ENCODE data around the gene TTC21B.
"Not testable (repeated sequence)": the region's sequence is repeated elsewhere in the genome, so short reads cannot be mapped to it uniquely, and the experiment has no call there.

Gene TTC21B

DNA sequence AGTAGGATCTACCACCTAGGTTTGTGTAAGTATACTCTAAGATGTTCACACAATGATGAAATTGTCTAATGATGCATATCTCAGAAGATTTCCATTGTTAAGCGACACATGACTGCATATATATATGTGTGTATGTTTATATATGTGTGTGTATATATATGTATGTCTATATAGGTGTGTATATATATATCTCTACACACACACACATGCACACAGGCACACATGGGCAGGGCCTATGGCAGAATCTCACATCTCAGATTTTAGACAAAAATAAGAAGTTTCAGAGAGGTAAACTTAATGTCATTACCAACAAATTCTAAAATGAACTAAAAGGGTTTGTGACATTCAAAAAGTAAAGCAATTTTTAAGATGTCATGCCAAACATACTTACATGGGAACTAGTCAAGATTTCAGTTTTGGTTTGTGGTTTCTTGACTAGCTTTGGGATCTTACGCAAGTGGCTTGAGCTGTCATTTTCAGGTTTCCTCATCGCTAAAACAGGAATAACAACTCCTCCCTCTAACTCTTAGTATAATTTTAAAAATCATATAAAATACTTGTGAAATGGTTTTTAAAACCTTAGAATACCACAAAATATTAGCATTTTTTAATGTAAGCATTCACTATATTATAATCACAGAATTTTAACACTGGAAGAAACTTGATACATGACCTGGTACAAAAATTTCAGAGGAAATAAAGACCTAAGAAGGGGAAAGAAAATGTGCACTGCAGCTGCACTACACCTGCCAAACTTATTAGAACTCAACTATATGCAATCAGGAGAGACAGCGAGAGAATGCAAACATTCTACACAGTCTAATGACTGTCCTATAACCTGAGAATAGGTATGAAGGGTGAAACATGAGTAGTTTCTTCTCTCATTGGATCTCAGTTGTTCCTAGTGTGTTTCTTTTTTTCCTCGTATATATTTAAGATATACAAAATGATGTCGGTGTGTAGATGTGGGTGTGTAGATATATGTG, 75.7 kb downstream of the TTC21B start:
- no peak for DNase-seq

DNA sequence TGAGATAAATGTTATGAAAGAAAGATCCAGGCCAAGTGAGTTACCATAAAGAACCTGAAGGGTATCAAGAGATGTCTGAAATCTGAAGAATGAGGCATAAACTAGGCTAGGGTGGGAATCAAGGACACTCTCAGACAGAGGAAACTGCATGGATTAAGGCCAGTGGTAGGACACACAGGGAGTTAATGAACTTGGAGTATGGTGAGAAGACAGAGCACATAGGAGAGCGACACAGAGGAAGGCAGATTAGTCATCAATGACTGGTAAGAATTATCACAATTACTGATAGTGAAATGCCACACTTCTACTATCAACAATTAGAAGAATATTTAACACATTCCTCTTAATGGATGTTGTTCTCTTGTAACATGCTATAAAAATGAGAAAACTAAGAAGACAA, 76.9 kb downstream of the TTC21B start:
- DNase-seq: no peak

DNA sequence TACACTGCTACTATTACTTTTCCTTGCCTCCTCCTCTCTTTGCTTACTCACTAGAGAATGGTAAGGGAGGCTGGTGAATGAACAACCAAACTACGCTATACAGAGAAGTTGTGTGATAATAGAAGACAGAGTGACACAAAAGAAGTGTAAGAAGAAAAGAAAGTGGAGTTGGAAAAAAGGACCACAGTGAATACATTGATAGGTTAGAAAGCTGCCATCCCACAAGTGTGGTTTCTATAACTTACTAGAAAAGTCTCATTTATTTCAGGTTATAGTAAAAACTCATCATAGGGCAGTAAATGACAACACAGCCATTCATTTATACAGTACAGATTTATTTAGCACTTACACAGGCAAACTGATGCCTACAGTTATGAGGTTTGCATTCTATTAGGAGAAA, 77.3 kb downstream of the TTC21B start:
- DNase-seq: no peak

DNA sequence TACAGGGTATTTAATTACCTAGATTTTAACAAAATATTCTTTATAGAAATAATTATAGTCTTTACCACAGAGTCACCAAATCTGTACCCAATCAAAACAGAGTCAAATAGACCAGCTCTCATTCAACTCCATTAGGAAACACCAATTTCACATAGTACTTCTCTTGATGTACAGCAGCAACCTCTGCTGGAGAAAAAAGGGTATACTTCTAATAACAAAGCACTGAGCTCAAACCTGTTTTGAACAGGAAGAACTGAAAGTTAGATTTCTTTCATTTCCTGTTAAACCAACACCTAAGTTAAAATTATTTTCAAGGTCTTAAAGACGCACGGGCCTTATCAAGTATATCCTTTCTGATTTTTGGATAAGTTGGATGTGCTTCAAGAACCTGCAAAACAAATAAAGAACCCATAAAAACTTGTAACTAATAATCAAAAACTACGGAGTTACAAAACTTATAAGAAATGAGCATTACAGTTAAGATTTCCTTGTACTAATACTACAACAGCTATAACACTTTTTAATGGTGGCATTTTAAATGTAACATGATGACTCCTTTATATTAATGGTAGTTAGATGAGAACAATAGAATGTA, 79.0 kb downstream of the TTC21B start:
- no peak for DNase-seq

DNA sequence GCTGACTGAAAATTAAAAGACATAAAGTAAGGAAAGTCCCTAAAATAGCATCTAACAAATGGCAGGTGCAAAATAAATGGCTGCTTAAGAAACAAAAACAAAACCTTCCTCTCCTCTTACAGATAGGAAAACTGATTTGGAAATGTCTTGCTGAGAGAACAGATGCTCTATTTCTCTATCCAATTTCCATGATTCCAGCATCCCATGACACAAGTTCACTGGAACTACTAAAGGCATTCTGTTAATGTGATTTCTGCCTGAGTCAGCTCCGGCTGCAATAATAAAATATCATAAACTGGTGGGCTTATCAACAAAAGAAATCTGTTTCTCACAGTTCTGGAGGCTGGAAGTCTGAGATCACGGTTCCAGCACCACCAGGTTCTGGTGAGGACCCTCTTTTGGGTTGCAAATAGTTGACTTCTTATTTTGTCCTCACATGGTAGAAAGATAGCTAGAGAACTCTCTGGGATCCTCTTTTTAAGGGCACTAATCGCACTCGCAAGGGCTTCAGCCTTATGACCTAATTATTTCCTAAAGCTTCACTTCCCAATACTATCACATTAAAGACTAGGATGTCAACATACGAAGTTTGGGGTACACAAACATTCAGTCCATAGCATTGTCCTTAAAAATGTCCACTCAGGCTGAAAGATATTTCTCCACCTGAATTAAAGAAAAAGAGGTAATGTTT, 81.3 kb downstream of the TTC21B start:
- no peak for DNase-seq

DNA sequence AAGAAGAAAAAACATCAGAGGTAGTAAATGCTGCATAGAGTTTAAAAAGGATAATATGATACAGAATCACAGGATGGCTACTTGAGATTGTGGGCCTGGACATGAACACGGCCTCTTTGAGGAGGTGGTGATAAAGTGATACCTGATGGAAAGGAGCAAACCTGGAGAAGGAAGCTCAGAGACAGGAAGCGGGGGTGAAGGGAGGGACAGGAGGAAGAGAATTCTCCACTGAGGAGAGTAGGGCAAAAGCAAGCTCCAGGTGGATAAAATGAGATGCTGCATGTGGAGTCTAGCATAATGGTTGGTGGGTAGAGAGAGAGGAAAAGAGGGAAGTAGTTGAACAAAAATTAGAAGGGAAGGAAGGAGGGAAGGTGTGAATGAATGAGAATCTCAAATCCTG, 82.6 kb downstream of the TTC21B start:
- no peak for DNase-seq

DNA sequence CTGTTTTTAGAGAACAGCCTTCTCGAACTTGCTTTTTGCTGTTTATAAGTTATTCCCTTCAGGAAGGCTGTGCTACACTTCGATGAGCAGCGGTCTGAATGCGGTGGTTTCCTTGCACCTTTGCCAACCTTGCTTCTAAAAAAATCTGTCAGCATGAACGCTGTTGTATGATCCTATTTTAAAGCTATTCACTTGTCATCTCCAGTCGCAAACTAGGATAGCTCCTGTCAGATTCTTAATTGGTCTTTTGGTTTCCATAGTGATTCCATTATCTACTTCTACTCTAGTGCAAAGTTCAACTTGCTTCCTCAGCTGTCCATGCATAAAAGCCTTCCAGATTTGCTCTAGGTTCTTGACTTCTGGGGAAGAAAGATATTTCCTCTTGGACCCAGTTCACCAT, 83.2 kb downstream of the TTC21B start:
- no peak for DNase-seq

DNA sequence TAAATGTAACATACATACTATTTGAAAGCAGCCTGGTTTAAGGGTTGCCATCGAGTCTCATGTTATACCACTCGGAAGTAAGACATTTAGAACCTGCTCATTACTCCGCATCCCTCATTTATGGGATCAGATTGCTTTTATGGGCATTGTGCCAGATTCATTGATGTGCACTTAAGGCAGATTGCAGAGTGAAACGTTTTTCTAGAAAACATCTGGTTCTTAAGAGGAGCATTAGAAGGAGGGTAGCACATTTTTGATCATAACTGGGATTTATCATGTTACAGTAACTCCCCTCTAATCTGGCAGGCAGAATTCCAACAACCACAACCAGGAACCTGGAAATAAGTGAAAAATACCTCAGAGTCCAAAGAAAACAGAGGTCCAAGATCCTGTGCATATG, 85.4 kb downstream of the TTC21B start:
- DNase-seq: no peak

DNA sequence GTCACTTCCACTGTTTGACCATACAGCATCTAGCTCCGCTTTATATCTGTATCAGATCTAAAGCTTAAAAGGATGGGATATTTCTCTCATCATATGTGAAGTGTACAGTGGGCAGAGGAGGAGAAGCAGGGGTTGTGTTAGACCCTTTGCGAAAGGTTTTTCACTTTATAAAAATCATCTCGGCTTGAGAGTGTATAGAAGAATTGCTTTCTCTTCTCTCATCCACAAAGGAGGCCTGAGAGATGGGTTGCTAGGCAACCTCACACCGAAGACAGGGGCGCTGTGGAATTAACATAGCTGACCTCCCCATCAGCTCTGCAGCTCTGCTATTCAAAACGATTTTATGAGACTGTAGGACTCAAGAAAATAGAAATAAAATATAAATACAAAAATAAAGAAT, 89.3 kb downstream of the TTC21B start:
- no peak for DNase-seq

DNA sequence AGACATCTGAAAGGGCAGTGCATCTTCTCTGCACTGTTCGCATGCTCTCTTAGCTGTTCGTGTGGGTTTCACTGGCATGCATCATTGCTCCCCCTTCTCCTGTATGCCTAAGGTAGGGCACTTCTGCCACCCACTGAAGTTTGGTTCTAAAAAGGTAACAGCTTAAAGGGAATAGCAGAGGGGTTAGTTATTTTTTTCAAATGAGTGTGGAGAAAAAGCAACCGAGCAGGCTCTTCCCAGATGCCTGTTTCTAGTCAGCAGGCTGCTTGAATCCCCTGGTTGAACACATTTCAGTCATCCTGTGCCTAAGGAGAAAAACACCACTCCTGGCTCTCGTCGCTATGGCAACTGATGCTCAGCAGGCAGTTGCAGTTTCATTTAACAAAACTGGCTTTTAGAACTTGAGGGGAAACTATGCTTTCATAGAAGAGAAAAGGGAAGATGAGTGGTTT, 89.7 kb downstream of the TTC21B start:
- no peak for DNase-seq

DNA sequence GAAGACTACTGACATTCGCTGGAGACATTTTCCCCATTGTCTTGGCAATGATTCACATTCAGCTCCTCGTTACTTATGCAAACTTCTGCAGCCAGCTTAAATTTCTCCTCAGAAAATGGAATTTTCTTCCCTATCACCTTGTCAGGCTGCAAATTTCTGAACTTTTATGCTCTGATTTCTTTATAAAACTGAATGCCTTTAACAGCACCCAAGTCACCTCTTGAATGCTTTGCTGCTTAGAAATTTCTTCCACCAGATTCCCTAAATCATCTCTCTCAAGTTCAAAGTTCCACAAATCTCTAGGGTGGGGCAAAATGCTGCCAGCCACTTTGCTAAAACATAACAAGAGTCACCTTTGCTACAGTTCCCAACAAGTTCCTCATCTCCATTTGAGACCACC, 92.5 kb downstream of the TTC21B start:
- not testable (repeated sequence) for DNase-seq

DNA sequence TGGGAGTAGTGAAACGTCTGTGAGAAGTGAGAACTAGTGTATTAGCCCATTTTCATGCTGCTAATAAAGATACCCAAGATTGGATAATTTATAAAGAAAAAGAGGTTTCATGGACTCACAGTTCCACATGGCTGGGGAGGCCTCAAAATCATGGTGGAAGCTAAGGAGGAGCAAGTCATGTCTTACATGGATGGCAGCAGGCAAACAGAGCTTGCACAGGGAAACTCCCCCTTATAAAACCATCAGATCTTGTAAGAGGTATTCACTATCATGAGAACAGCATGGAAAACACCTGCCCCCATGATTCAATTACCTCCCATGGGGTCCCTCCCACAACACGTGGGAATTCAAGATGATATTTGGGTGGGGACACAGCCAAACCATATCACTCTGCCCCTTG, 93.9 kb downstream of the TTC21B start:
- DNase-seq: not testable (repeated sequence)

DNA sequence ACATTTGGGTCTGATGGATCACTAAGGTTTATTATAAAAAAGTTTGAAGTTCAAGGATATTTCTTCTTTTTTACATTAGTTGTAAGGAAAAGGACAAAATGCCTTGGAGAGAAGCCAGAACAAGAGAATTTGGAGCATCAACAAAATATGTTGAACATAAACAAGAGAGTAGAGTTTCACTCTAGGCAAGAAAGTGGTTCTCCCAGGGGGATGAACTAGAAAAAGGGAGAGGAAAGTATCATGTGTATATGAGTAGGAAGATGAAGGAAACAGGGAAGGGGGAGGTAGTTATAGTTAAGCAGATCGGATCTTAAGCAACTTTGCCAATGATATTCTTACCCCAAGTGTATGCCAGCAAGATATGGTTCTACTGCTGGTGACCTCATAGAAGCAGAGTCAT, 95.7 kb downstream of the TTC21B start:
- DNase-seq: no peak

DNA sequence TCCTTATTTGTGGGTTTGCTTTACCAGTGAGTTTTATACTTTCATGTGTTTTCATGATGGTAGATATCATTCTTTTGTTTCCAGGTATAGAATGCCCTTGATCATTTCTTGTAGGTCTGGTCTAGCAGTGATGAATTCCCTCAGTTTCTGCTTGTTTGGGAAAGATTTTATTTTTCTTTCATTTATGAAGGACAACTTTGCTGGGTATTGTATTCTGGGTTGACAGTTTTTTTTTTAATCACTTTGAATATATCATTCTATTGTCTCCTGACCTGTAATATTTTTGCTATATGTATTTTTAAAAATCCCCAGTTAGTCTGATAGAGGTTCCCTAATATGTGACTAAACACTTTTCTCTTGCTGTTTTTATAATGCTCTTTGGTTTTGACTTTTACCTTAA, 101.2 kb downstream of the TTC21B start:
- DNase-seq: no peak

DNA sequence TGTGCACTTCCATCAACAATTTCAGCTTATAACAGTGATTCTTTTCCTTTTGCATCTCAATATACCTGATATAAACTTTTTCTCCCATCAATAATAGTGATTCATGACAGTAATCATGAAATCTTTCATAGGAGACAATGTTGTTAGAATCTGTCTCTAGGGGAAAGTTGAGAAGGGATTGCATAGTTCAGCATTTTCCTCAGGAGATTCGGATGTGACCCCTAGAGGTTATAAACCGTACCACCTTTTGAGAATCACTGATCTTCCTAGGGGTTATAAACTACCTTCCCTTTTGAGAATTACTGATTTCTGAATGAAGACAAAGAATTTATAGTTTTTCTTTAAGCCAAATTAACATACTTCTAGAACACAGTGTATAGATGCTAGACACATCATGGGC, 106.6 kb downstream of the TTC21B start:
- DNase-seq: no peak

DNA sequence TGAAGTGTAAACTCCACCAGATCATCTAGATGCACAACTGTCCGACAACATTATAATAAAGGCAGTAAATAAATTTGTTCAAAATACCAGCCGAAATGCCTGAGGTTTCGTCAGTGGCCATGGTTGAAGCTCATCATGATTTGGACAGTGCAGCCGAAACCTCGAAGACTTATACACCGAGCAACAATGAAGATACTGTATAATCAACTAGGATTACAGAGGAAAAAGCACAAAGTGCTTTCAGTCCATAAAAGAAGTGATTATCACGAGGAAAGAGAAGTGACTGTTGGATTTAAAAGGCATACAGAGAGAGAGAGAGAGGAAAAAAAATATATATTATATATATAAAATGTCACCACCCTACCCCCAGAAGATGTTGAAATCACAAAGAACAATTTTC, 107.5 kb downstream of the TTC21B start:
- no peak for DNase-seq

DNA sequence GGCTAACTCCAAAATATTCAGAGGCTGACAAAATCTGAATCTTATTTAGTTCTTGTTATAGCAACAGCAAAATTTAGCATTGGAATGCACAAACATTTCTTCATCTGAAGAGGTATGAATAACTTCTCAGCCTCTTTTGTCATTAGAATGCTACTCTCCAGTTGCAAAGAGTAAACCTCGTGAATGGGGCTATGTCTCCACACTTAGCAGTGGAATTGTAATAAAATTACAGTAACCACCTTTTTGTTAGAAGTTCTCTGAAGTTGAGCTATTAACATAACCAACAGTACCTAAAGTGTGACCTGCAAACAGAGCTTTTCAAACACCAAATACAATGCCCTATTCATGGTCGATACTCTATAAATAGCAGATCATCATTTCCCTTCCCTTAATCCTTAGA, 109.4 kb downstream of the TTC21B start:
- DNase-seq: no peak

DNA sequence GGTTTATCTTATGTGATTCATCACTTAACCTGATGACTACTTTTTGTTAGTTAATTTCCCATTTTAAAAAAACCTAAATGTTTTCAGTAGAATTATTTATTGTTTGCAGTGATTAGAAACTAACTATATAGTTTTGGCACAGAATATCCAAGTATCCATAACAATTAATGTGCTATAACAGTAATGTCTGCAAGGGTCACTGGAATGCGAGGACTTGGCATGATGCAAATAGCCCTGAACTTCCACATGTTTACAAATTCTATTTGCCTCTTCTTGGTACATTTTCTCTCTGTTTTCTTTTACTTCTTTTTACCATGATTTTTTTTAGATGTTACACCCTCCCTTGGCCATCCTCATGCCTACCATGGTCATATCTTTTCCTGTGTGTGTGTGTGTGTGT, 110.2 kb downstream of the TTC21B start:
- DNase-seq: no peak

DNA sequence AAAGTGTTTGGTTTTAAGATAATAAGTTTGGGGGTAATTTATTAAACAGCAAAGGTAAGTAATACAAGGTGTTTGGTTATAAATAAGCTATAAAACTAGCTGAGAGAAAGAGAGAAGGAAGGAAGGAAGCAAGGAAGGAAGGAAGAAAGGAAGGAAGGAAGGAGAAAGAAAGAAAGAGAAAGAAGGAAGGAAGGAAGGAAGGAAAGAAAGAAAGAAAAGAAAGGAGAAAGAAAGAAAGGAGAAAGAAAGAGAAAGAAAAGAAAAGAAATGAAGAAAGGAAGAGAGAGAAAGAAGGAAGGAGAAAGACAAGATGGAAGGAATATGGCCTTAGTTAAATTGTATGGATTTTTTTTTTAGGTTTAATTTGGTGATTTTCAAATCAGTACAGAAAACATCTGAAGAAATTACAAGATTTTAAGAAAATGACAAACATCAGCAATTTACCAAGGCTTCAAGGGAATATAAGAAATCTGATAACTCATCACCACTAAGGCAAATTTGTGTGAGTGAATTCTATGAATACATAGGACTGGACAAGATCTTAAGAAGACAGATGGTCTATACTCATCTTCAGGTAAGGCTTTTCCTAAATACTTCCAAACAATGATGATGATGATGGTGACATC, 113.1 kb downstream of the TTC21B start:
- no peak for DNase-seq

DNA sequence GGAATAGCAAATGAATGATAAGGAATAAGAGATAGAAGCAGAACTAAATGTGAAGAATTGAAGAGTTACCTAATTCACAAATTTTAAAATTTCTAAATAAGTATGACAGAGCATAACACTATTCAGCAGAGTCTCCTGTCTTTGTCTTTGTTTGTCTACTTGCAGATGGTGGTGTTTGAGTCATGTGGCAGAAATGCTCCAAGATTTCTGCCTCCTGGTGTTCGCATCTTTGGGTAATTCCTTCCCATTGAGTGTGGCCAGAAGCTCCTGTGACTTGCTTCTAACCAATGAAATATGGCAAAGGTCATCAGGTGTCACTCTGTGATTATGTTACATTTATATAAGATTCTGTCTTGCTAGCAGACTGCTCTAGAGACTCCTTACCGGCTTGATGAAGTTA, 114.0 kb downstream of the TTC21B start:
- no peak for DNase-seq

DNA sequence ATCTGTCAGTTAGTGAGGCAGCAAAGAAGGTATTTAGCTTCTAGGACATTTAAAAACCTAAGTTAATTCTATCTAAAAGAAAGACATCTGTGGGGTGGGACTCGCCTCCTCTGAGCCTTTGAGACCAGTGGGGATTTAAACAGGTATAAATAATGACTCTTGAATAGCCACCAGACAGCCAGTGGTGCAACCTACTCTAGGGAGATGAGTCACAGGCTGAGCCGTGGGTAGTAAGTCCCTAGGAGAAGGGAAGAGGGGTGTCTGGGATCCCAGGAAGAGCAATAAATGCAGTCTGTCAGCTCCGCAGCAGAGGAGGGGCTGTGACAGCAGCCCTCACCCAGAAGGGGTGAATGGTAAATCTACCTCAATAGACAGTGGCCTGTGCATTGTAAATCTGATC, 116.5 kb downstream of the TTC21B start:
- no peak for DNase-seq

DNA sequence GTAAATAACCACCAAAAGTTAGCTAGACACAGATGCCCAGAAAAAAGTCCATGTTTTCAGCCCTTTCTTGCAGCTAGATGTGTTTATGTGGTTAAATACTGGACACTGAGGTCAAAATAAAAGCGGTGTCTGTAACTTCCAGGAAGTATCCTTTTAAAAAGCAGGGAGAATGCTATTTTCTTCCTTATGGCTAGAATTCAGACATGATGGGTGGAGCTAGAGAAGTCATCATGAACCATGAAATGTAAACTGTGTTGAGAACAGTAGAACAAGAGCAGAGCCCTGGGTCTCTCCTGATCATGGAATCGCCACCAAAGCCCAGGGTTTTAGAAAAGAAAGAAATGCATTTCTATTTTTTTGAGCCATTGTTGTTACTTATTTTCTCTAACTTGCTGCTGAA, 118.2 kb downstream of the TTC21B start:
- no peak for DNase-seq

DNA sequence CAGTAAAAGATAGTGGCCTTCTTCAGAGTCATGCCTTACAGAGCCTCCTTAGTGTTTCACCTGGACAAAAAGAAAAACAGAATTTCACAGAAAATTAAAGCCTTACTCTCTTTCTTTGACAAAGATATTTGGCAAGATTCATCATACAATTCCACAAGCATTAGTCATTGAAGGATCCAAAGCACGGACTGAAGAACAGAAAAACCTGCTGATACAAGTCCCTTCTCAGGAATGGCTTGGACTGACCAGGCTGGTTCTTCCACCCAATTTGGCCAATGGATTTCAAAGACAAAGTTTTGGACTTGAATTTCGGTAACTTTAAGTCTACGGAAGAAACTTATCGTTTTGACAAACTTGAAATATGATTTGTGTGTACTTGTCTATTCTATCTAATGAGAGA, 120.4 kb downstream of the TTC21B start:
- DNase-seq: no peak

DNA sequence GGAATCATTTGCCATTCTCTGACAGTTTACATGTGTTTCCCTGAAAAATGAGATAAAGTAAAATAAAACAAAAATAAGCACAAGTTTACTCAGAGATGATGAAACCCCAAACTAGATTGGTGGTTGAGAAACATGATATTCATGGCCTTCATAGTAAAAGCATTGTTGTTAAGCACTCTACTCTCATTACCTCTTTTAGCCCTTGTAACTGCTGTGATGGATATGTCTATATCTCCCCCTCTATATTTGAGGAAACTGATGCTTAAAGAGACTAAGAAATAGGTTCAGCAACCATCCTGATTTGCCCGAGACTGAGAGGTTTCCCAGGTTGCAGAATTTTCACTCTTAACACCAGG, 125.7 kb downstream of the TTC21B start:
- no peak for DNase-seq

All from stimulated activated naive CD4-positive, alpha-beta T cell treated with Interleukin-2 at 50 U/mL for 16 hours (primary cell).